ENCODE results near the gene ARPC3.
"Not testable (repeated sequence)": the region's sequence is repeated elsewhere in the genome, so short reads cannot be mapped to it uniquely, and the experiment has no call there.

ARPC3 gene

DNA sequence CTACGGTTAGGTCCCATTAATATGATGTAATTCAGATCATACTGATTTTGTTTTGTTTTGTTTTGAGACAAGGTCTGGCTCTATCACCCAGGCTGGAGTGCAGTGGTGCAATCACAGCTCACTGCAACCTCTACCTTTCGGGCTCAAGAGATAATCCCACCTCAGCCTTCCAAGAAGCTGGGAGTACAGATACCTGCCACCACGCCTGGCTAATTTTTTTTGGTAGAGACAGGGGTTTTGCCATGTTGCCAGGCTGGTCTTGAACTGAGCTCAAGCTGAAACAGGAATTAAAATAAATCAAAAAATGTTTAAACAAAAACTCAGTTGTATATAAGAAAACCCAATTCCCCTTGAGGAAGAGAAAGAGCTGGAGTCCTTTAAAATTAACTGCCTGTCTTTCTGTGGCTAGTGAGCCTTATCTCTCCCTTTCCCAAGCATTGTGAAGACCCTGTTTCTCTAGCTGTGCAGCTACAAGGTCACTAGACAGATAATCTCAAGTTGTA lies 28.9 kb downstream of the ARPC3 start:
- Histone ChIP-seq H3K36me3 (no peaks in the 10 kb centered on the region), H3K4me3 (ENCODE audit: low read depth, low read length) (no peak overlapping the region), H3K4me1 (no peaks in the 10 kb centered on the region), H3K27me3 (no peaks in the 10 kb centered on the region), H3K9me3 (no peaks in the 10 kb centered on the region)
- no peak for DNase-seq
- TF ChIP-seq, protein P1, sequence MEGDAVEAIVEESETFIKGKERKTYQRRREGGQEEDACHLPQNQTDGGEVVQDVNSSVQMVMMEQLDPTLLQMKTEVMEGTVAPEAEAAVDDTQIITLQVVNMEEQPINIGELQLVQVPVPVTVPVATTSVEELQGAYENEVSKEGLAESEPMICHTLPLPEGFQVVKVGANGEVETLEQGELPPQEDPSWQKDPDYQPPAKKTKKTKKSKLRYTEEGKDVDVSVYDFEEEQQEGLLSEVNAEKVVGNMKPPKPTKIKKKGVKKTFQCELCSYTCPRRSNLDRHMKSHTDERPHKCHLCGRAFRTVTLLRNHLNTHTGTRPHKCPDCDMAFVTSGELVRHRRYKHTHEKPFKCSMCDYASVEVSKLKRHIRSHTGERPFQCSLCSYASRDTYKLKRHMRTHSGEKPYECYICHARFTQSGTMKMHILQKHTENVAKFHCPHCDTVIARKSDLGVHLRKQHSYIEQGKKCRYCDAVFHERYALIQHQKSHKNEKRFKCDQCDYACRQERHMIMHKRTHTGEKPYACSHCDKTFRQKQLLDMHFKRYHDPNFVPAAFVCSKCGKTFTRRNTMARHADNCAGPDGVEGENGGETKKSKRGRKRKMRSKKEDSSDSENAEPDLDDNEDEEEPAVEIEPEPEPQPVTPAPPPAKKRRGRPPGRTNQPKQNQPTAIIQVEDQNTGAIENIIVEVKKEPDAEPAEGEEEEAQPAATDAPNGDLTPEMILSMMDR (IDR thresholded peaks at IDR 0.05; ENCODE audit: low read depth, low read length): no peak

DNA sequence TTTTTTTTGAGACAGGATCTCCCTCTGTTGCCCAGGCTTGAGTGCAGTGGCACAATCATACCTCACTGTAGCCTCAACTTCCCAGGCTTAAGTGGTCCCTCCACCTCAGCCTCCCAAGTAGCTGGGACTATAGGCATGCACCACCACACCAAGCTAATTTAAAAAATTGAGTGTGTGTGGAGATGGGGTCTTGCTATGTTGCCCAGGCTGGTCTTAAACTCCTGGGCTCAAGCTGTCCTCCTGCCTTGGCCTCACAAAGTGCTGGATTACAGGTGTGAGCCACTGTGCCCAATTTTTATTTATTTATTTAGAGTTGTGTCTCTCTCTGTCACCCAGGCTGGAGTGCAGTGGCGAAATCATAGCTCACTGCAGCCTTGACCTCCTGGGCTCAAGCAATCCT lies 29.5 kb downstream of the ARPC3 start:
- H3K27me3 ChIP-seq; H3K4me3 ChIP-seq (ENCODE audit: low read depth, low read length); H3K4me1 ChIP-seq; H3K36me3 ChIP-seq; DNase-seq; H3K9me3 ChIP-seq: not testable (repeated sequence)

GRCh38 chr12:110417113-110417512 lies 33.0 kb downstream of the ARPC3 start:
- not testable (repeated sequence) for DNase-seq; H3K36me3 ChIP-seq; H3K27me3 ChIP-seq; H3K9me3 ChIP-seq; H3K4me1 ChIP-seq; H3K4me3 ChIP-seq (ENCODE audit: low read depth, low read length)

GRCh38 chr12:110410086-110410485 lies 40.1 kb downstream of the ARPC3 start:
- H3K4me3 ChIP-seq (ENCODE audit: low read depth, low read length); H3K27me3 ChIP-seq; DNase-seq; H3K36me3 ChIP-seq; H3K4me1 ChIP-seq; H3K9me3 ChIP-seq: not testable (repeated sequence)

DNA sequence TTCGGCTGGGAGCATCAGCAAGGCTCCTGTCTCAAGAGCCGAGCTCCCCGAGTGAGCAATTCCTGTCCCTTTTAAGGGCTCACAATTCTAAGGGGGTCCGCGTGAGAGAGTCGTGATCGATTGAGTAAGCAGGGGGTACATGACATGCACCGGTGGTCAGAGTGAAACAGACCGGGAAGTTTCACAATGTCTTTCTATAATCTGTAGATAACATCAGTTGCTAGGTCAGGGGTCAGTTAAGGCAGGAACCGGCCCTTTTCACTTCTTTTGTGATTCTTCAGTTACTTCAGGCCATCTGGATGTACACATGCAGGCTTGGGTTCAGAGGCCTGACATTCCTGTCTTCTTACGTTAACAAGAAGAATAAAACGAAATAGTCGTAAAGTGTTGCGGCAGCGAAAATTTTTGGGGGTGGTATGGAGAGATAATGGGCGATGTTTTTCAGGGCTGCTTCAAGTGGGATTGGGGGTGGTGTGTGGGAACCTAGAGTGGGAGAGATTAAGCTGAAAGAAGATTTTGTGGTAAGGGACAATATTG lies 44.9 kb downstream of the ARPC3 start:
- DNase-seq; H3K4me1 ChIP-seq; H3K27me3 ChIP-seq; H3K9me3 ChIP-seq; H3K4me3 ChIP-seq (ENCODE audit: low read depth, low read length): not testable (repeated sequence)
- peaks cover 24% of the 10 kb centered on the region for H3K36me3 ChIP-seq

DNA sequence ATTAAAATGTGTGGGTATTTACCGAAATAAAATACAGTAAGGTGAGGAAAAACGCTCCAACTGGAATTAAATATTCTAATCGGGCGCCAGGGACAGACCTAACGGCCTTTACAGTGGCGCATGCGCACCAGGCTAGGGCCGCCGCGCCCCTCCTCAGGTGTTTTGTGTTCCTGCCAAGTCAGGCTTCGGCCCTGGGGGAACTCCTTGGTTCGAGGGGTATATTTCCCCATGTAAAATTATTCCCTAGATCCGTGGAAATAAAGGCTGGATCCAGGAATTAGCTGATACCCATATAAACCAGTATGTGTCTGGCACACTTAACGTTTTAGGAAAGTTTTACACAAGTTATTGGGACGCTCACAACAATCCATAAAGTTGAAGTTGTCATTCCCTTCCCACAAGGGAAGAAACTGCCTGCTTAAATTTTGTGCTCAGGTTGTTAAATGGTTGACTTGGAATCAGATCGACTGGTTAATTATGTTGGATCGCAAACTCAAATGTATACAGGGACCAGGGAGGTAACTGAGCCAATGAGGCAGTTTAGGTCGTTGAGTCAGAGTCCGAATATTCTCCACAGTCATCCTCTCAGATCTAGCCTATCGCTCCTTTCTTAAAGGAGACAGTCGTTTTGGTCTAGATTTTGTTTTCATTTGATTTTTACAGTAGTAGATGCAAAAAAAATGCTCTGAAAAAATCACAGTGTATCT lies 46.0 kb downstream of the ARPC3 start:
- peak; percentile 79 for DNase-seq
- peaks cover 4% of the 10 kb centered on the region for H3K4me1 ChIP-seq
- H3K27me3 ChIP-seq: no peaks in the 10 kb centered on the region
- TF ChIP-seq, protein P1 (IDR thresholded peaks at IDR 0.05; ENCODE audit: low read depth, low read length): no peak
- no peaks in the 10 kb centered on the region for H3K9me3 ChIP-seq
- peaks cover 28% of the 10 kb centered on the region for H3K36me3 ChIP-seq
- peak overlapping the region; percentile 99 for H3K4me3 ChIP-seq (ENCODE audit: low read depth, low read length)

DNA sequence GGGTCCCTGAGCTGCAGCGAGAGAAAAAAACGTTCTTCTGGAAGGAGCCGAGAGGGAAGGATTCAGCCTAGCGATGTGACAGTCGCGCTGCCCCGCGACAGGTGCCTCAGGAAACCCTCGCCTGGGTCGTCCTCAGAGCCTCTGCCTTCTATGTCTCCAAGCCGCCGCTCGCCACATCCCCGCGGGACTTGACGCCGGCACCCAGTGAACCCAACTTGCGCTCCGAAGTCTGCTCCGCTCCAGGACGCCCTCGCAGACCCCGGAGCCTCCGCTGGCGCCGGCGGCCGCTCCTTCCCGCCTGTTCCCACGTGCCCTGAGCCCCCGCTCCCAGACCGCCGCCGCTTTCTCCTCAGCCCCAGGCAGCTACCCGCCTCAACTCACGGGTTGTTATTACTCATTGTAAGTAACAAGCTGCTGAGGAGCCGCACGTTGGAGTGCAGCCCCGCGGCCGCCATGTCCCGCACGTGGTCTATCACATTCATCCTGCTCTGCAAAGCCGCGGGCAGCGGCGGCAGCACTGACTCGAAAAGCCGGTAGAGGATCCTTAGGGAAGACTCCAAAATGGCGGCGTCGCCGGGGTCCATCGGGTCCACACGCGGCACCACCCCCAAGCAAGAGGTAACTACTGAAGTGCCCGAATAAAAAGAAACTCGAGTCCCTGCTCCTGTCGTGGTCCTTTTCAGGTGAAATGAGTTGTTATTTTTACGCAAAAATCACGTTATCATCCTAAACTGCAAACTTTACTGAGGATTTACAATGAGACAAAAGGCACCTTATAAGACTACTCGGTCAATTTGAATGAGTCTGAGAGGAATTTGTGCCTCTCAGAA lies 46.8 kb downstream of the ARPC3 start, which contains the start of gene ANAPC7:
Gene ANAPC7 (minus strand): TSS at position 563 of the 830 bp plus-strand sequence. CDS start 81 bp downstream, at position 482.
- Histone ChIP-seq H3K4me3 (ENCODE audit: low read depth, low read length) (peak within 1 kb of the TSS; percentile 99), H3K9me3 (no peaks in the 10 kb centered on the region), H3K36me3 (peaks cover 32% of the 10 kb centered on the region), H3K27me3 (no peaks in the 10 kb centered on the region), H3K4me1 (peaks cover 4% of the 10 kb centered on the region)
- TF ChIP-seq, protein P1 (IDR thresholded peaks at IDR 0.05; ENCODE audit: low read depth, low read length): no peak
- DNase-seq: peak; percentile 95
